Tibial nerve (tissue), 4 donors: ENCODE results near the gene ASIC1.

Experiments
- EP300 ChIP-seq, 2 donors: sonication (generic); formaldehyde crosslinking; IDR thresholded peaks; one replicate each; pipeline ENCODE4 v1.6.1; 2017; ENCODE audit warnings: antibody characterized with exemption in 2 of 2, mild to moderate bottlenecking in 1 of 2
- POLR2A ChIP-seq, 2 donors: fragments of 450-650 bp; IDR thresholded peaks; one replicate each; pipeline ENCODE4 v1.6.1; 2017; ENCODE audit warnings: antibody characterized with exemption in 2 of 2, mild to moderate bottlenecking in 2 of 2, moderate library complexity in 2 of 2
- TF ChIP-seq, protein P1 (sequence below), 5 experiments: fragments of 200-600 bp in 3 of 5; fragments of 450-650 bp in 2 of 5; sonication (generic) in 3 of 5; IDR thresholded peaks; one replicate each; pipeline ENCODE4 v1.5.1; 2016 to 2019; ENCODE audit warnings: antibody characterized with exemption in 5 of 5, mild to moderate bottlenecking in 3 of 5, moderate library complexity in 2 of 5

- TF ChIP-seq, protein P1, sequence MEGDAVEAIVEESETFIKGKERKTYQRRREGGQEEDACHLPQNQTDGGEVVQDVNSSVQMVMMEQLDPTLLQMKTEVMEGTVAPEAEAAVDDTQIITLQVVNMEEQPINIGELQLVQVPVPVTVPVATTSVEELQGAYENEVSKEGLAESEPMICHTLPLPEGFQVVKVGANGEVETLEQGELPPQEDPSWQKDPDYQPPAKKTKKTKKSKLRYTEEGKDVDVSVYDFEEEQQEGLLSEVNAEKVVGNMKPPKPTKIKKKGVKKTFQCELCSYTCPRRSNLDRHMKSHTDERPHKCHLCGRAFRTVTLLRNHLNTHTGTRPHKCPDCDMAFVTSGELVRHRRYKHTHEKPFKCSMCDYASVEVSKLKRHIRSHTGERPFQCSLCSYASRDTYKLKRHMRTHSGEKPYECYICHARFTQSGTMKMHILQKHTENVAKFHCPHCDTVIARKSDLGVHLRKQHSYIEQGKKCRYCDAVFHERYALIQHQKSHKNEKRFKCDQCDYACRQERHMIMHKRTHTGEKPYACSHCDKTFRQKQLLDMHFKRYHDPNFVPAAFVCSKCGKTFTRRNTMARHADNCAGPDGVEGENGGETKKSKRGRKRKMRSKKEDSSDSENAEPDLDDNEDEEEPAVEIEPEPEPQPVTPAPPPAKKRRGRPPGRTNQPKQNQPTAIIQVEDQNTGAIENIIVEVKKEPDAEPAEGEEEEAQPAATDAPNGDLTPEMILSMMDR (IDR thresholded peaks at IDR 0.05): peak; percentile 7 to 36 (median 28)
- TF ChIP-seq POLR2A (IDR thresholded peaks at IDR 0.05): no peak
- no peak for TF ChIP-seq EP300 (IDR thresholded peaks at IDR 0.05)
These were observed 44.3 kb downstream of the ASIC1 start for GRCh38 chr12:50101663-50102062.
